HG03342 (cell line): Measurements from ENCODE around the gene NLK.
"Not testable (repeated sequence)": the region's sequence is repeated elsewhere in the genome, so short reads cannot be mapped to it uniquely, and the experiment has no call there.

Experiments
- ATAC-seq: cut with Tn5 transposase; IDR thresholded peaks from one replicate; pipeline ENCODE4 v1.9.1; 2021; ENCODE audit warnings: mild to moderate bottlenecking, moderate library complexity; ENCODE audit not compliant: unreplicated experiment

Gene NLK

DNA sequence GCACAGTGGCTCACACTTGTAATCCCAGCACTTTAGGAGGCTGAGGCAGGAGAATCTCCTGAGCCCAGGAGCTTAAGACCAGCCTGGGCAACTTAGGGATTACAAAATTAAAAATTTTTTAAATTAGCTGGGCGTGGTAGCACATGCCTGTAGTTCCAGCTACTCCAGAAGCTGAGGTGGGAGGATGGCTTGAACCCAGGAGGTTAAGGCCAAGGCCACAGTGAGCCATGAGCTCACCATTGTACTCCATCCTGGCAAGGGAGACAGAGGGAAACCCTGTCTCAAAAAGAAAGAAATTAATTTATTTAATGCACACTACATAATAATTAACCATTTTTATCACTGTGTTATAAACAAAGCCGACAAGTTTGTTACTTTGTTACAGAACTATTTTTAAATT, 145.5 kb downstream of the NLK start:
- ATAC-seq = no peak

- ATAC-seq = no peak
These were observed 146.4 kb downstream of the NLK start for GRCh38 chr17:28188841-28189263.

- no peak for ATAC-seq
These were observed 147.2 kb downstream of the NLK start for GRCh38 chr17:28189667-28190066.

GRCh38 chr17:28191018-28191417, 148.5 kb downstream of the NLK start:
- ATAC-seq = no peak

DNA sequence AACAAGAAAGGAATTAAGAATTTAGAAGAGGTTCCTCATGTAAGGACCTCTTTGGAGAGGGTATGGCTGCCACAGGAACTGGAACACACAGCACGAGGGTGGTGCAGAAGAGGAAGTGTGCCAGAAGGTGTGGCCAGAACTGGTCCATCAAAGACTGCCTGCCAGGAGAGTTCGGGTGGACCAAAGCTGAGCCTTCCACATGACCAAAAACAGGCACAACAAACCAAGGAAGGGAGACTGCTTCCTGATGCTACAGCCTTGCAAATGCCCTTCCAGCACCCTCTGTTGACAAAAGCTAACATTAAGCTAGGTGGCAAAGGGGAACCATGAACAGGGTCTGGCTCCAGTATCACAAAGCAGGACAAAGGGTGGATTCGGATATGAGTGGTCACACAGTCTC, 150.8 kb downstream of the NLK start:
- ATAC-seq = no peak

DNA sequence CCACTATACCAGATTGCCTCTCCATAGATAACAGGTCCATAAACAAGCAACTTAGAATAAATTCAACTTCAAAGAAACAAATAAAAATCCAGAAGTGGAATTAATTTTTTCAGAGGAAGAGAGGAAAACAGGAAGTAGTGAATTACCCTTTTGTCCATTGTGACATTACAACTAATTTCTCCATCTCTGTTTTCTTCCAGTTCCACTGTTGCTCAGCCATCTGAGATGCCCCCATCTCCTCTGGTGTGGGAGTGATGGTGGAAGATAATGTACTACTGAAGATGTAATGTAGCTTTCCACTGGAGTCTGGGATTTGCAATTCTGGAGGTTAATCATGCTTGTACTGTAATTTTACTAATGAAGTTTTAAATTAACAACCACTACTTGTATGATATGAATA, 151.9 kb downstream of the NLK start:
- no peak for ATAC-seq

GRCh38 chr17:28196636-28197035, 154.2 kb downstream of the NLK start:
- ATAC-seq = no peak

- no peak for ATAC-seq
These were observed 156.6 kb downstream of the NLK start for GRCh38 chr17:28199115-28199514.

GRCh38 chr17:28199728-28200127, 157.3 kb downstream of the NLK start:
- no peak for ATAC-seq

DNA sequence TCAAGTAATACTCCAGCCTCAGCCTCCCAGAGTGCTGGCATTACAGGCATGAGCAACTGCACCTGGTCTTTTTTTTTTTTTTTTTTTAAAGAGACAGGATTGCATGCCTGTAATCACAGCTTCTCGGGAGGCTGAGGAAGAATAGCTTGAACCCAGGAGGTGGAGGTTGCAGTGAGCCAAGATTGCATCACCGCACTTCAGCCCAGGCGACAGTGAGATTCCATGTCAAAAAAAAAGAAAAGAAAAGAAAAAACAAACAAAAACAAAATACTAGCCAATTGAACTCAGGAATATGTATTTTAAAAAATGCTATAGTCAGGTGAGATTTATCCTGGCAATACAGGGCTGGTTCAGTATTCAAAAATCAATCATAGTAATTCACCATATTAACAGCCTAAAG, 158.8 kb downstream of the NLK start:
- ATAC-seq = no peak

DNA sequence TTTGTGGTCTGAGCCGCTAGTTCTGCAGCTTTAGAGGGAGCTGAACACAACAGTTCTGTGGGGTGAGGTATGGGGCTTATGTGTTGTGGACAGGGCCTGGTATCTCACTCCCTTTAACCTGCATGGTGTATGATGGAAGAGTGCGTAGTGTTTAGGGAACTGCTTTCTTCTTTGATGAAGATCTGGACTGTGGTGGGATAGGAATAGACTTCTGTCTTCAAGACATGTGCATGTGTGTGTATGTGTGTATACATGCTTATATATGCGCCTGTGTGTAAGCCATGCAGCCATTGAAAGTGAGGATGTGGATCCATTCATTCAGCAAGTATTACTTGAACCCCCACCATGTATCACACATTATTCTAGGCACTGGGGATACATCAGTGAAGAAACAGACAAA, 161.8 kb downstream of the NLK start:
- ATAC-seq = no peak

DNA sequence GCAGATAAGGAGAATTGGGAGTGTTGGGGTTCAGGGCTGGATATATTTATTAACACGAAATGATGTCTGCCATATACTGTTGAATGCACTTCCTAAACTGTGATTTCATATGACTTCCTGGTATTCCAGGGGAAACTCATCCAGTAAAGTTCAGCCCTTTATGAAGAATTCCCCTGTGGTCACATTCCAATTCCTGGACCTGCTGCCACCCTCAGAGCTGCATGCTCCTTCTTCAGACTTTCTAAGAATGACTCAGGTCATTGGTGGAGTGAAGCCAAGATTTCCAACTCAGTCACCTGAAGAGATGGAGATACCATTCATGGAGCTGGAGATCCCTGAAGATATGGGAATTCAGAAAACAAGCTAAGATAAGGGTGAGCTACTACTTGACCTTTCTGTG, 162.3 kb downstream of the NLK start:
- ATAC-seq = no peak

- ATAC-seq = no peak
These were observed 163.8 kb downstream of the NLK start for GRCh38 chr17:28206292-28206691.

DNA sequence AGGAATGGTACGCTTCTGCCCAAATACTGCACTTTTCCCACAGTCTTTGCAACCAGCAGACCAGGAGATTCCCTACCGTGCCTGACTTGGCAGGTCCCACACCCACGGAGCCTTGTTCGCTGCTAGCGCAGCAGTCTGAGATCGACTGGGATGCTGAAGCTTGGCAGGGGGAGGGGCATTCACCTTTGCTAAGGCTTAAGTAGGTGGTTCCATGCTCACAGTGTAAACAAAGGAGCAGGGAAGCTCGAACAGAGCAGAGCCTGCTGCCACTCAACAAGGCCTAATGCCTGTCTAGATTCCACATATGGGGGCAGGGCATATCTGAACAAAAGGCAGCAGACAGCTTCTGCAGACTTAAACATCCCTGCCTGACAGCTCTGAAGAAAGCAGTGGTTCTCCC, 169.3 kb downstream of the NLK start:
- ATAC-seq = no peak

GRCh38 chr17:28213578-28213977, 171.1 kb downstream of the NLK start:
- ATAC-seq = not testable (repeated sequence)

DNA sequence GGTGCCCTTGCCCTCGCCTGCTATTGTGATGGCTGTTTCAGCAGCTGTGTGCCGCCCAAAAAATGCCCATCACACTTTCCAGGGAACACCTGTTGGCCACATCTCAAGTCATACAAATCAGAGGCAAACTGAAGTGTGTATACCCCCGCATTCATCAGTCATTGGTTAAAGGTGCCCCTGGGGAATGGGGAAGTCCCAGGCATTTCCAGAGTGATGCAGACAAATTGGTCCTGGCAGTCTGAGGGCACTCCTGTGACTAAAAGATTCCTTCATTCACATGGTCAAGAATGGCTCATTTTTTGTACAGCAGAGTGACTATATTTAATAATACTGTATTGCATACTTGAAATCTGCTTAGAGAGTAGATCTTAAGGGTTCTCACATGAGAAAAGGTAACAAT, 173.6 kb downstream of the NLK start:
- no peak for ATAC-seq

GRCh38 chr17:28216528-28216927, 174.1 kb downstream of the NLK start:
- ATAC-seq = no peak

DNA sequence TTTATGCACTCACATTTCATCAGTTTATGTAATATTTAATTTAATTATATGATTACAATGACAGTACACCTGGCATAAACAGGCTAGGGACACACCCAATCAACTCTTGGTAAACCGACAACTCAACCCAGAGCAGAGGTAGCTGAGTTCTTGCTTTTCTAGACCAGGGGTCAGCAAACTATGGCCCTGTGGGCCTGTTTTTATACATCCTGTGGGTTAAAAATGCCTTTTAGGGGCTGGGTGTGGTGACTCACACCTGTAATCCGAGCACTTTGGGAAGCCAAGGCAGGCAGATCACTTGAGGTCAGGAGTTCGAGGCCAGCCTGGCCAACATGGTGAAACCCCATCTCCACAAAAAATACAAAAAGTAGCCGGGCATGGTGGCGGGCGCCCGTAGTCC, 177.3 kb downstream of the NLK start:
- ATAC-seq = no peak

DNA sequence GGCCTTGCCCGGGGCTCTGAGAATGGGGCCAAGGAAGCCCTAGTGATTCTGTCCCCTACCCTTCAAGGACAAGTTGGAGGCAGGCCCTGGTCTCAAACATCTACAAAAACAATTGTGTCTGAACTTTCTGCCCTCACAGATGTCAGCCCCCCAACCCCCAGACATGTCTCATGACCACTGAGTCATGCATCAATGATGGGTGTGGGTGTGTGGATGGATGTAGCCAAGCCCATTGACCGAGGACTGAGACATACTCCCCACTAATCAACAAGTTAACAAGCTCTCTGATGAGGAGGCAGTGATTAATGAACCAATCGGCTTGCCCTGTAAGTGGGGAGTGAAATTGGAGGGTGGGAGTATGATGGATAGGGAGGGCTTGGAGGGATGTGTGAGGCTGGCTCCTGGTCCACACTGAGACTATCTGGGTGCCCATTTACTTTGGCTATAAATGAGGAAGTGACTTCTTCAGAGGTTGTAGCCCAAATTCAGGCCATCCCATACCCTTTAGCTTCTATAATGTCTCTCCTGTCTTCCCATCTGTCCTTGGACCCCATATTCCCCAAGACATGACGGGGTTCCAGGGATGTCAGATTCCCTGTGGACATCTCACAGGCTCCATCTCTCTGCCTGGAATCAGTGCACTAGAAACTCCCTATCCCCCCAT, 179.4 kb downstream of the NLK start:
- ATAC-seq = no peak

GRCh38 chr17:28225271-28225670, 182.8 kb downstream of the NLK start:
- no peak for ATAC-seq

GRCh38 chr17:28225867-28226266, 183.4 kb downstream of the NLK start:
- ATAC-seq = no peak

GRCh38 chr17:28226563-28227315, 184.3 kb downstream of the NLK start:
- ATAC-seq = no peak
